Melanocyte of skin (primary cell): ENCODE measurements around the gene SPANXB1. TPM values are rescaled to one million over a fixed set of nuclear protein-coding genes. Genes with fewer than 3 reads are reported as not detected.

Experiments used
- total RNA-seq, 2 donors: library from RNA; depleted of rRNA; stranded (reverse); fragments of >200 nt; gene quantifications; 2 replicates each; pipeline ENCODE4 v1.2.3, GENCODE V29; 2012

Gene SPANXB1
- not detected for total RNA-seq

GRCh38 chrX:141002568-141002967, at the start of gene SPANXB1:
TSS of gene SPANXB1 (plus strand) at chrX:141002594. CDS start at chrX:141002694, 100 bp downstream.

Other genes with a start within 250 kb of the SPANXB1 start
- 1 to 10 TPM; 2.4 to 3.3 TPM for gene LDOC1, start 174.5 kb downstream of the SPANXB1 start, total RNA-seq
- gene SPANXC, start 239.9 kb downstream of the SPANXB1 start, total RNA-seq = not detected